ENCODE data around the gene CISD2.
"Not testable (repeated sequence)": the region's sequence is repeated elsewhere in the genome, so short reads cannot be mapped to it uniquely, and the experiment has no call there.

CISD2 gene, protein sequence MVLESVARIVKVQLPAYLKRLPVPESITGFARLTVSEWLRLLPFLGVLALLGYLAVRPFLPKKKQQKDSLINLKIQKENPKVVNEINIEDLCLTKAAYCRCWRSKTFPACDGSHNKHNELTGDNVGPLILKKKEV

GRCh38 chr4:102868781-102869568 lies at the start of gene CISD2:
TSS of gene CISD2 (plus strand) at chr4:102868992. CDS start at chr4:102869085, 93 bp downstream.
- DNase-seq: peak; percentile 96

GRCh38 chr4:102819100-102819499 lies 49.7 kb upstream of the CISD2 start:
- not testable (repeated sequence) for DNase-seq

GRCh38 chr4:102819588-102820365 lies 49.0 kb upstream of the CISD2 start:
- DNase-seq: peak; percentile 49

DNA sequence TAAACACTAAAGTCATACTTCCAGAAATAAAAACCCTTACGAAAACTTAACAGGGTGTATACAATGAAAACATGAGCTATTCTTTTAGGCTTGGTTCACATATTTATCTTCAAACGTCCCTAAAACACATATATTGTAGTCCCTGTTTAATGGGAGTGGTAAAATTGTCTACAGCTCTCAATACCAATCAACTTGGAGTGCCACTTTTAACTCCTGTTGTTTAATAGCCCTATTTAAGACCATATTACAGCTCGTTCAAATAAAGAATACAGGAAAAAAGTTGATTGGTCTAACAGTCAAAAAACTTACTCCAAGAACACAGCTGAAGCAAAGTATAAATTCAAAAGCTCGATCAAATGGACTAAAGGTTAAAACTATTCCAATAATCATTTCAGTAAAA lies 45.3 kb upstream of the CISD2 start:
- no peak for DNase-seq

DNA sequence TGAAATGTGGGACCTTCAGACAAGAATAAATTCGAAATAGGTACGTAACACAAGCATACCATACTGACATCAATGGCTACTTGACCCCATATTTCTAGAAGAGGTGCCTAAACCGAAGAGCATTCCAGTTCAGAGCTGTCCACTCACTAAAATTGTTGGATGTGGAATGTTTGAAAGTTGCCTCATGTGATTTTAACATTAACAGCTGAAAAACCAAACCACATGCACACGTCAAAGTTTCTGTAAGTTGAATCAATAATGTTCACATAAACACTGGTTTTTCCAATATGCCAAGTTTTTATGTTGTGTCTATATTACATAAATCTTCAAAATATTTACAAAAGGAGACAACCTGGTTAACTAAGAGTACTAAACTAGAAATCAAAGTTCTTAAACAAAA lies 44.9 kb upstream of the CISD2 start:
- no peak for DNase-seq

DNA sequence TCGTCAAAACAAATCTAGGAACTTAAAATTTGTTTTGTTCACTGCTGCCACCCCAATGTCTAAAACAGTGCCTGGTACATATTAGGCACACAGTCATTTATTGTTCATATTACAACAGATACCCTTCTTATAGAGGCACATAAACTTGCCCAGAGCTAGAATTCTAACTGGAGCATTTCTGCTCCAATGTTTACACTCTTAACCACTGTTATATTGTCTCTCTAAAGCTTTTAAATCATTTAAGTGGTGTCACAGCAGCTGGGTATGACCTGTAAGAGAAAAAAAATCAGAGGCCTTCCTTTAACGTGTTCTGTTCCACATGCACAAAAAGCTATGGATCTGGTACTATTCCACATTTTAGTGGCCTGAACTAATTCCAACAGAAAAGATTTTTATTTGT lies 44.4 kb upstream of the CISD2 start:
- DNase-seq: no peak

GRCh38 chr4:102825261-102826091 lies 43.3 kb upstream of the CISD2 start:
- DNase-seq: peak; percentile 68

DNA sequence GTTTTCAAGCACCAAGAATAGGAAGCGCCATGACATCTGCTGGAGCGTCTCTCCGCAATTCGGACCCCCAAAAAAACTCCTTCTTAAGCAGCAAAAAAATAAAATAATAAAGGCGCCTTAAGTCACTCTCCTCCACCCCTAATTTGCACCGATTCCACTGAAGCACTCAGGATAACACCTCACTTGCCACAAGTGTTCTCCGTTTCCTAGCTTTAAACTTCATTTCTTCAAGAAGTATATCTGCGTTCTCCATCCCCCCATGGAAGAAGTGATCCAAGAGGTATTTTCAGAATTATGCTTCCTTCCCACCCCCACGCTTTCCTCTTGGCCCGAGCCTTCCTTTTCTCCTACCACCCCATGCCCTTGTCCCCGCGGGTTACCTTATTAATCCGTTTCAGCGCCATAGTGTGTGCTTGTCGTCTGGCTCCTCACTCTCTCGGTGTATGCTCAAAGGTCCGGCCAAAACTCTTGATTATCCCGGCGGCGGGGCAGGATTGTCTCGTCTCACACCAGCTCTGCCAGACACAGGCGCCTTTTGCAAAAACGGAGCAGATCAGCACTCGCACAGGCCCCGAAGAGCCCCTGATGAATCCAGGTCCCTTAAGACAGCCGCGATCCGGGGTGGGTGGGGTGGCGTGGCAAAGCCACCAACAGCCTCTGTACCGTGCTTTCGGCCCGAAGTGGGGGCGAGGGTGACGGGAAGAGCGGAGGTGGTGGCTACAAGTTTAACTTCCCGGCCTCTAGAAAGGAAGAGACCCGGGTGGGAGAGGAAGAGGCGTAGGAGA lies 42.5 kb upstream of the CISD2 start:
- DNase-seq: no peak

DNA sequence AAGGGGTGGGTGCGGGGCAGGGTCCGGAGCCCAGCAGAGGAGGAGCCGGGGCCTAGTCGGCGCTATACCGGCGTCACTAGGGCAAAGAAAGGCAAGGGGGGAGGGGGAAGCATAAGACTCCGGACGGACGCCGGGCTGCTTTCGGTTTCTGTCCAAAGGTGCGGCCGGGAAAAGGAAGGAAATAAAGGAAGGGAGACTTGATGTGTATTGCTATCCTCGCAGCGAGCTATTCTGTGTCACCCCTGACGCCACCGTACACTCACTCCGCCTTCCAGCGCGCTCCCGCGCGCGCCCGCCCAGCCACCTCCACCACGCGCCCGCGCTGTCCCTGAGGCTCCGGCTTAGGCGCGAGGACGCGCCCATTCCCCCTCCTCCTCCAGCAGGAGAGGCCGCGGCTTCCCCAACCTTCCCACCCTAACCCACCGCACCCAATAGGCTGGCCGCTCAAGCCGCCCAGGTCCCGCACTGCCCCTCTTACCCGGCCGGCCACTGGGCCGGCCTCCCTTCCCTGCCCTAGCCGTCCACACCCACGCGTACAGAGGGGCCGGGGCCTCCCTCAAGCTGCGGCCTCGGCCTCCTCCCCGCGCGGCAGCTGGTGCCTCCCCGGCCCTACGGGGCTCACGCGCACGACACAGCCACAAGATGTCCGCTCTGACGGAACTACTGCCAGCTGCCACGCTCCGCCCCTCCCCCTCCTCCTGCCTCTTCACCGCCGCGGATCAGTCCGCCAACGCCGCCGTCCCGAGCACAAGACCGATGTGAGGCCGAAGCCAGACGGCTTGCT lies 41.7 kb upstream of the CISD2 start, which contains the start of gene UBE2D3:
TSS of gene UBE2D3 (minus strand) at position 662 of the 784 bp plus-strand sequence. CDS start 1,043 bp downstream, outside the sequence.
- peak; percentile 94 for DNase-seq

DNA sequence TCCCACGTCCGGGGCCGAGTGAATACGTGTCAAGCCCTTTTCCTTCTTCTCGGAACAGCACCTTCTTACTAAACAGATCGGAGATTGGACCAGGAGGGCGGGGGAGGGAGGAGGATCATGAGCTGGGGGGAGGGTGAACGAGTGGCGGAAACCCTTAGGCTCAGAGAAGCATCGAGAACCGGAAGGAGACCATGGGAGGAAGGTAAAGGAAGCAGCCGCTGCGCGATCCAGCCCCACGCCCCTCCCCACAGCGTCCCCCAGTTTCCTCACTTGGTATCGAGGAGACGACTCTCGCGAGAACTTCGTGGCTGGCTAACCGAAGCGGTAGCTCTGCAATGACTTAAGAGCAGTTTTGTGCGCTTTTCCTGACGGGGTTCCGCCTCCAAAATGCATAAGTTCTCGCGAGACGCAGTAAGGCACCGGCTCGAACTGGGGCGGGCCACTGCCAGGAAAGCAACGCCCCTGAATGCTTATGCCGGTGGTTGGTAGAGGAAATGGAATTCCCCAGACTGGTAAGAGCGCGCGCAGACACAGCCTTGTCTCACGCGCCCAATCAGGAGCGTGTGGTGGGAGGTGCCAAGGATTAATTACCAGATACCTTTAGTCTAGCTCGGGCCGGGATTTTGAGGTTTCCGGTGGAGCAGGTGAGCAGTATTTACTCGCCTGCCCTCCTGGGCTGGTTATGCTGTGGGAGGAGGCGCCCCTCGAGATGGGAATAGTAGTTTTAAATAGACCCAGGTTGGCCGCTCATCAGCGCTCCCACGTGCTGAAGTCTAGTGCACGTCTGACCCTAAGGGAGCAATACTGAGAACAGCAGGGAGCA lies 40.9 kb upstream of the CISD2 start:
- DNase-seq: peak; percentile 99

DNA sequence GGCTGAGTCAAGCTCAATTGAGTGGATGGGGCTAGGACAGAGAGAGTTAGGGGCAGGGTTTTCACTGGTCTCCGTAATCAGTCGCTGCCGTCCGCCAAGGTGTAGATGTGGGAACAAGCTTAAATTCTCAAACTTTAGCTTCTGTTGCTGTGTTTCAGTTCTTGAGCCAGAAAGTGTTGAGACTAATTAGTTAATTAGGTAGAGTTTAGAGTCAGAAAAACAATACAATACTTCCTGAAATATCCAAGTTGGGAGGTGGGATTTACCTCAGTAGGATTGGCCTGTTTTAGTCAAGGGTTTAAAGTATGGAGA lies 40.3 kb upstream of the CISD2 start:
- DNase-seq: no peak

DNA sequence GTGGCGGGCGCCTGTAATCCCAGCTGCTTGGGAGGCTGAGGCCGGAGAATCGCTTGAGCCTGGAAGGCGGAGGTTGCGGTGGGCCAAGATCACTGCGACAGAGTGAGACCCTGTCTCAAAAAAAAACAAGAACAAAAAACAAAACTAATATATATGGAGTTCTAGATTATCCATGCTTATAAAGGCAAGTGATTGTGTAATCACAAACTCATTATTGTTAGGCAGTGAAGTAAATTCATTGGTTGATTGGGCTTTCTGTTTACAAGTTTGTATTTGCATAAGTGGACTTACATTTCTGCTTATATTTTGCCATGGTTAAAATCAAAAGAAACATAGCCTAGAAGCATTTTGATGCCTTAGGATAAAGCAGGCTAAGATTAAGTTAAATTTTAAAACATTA lies 39.0 kb upstream of the CISD2 start:
- no peak for DNase-seq

GRCh38 chr4:102832105-102832504 lies 36.7 kb upstream of the CISD2 start:
- no peak for DNase-seq

DNA sequence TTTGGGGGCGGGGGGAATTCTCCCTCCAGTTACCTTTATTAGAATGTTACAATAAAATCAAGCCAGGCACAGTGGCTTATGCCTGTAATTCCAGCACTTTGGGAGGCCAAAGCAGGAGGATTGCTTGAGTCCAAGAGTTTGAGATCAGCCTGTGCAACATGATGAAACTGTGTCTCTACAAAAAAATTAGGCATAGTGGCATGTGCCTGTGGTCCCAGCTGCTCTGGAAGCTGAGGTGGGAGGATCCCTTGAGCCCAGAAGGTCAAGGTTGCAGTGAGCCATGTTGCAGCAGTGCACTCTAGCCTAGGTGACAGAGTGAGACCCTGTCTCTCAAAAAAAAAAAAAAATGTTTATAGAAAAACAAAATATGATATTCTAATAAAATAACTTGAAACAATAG lies 36.1 kb upstream of the CISD2 start:
- DNase-seq: no peak

DNA sequence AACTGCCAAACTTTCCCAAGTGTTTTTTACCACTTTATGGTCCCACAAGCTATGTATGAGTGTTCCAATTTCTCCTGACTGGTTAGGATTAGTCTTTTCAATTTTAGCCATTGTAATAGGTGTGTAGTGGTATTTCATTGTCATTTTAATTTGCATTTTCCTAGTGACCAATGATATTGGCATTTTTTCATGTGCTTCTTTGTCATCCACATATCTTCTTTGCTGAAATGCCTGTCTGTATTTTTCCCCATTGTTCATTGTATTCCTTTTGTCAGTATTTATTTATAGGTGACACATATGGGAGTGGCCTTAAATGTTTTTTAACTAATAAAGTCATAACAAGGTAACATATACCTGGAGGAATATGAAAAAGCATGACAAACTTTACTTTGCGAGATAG lies 32.2 kb upstream of the CISD2 start:
- DNase-seq: no peak

GRCh38 chr4:102842367-102842766 lies 26.4 kb upstream of the CISD2 start:
- no peak for DNase-seq

- DNase-seq: no peak
These were observed 25.5 kb upstream of the CISD2 start for GRCh38 chr4:102843273-102843672.

DNA sequence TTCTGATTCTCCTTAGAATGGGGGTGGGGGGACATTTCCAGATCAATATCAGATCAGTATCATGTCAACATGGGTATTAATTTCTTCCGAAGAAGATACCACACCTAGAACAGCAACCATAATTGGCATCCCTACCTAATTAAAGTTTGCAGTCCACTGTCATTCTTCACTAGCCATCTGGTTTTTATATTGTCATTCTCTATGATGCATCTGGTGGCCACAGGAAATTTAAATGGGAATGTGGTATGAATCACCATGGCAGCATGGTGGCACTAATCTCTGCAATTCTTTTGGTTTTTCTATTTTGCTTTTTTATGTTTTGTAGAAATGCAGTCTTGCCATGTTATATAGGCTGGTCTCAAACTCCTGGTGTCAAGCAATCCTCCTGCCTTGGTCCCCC lies 24.9 kb upstream of the CISD2 start:
- no peak for DNase-seq

DNA sequence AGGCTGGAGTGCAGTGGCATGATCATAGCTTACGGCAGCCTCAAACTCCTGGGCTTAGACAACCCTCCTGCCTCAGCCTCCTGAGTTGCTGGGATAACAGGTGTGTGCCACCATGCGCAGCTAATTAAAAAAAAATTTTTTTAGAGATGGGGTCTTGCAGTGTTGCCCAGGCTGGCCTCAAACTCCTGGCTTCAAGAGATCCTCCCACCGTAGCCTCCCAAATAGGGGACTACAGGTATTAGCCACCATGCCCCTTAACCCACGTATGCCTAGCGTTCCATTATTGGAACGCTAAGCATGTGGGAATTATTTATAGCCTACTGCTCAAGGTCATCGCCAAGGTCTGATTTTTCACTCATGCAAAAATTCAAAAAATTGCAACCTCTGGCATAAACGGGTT lies 21.1 kb upstream of the CISD2 start:
- DNase-seq: no peak

DNA sequence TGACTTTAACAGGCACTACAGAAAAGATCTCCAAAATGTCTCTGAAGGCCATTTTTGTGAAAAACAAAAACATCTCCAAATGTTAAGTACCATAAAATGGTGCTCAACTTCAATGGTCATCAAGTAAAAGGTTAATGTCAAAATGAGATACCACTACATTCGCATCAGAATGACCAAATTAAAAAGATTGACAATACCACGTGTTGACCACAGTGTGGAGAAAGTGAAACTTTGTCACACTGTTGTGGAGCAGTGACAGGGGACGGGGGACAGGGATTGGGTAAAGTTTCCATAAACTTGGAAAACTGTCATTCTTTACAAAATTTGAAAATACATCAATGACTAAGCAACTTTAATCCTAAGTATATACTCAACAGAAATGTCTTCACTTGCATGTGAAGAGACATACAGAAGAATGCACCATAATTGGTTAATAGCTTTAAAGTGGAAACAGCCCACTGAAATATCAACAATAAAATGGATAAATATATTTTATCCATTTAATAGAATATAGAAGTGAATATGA lies 19.1 kb upstream of the CISD2 start:
- peak; percentile 42 for DNase-seq
